Pulmonary artery endothelial cell (primary cell): Measurements from ENCODE around the gene SLC2A11. TPM values are rescaled to one million over a fixed set of nuclear protein-coding genes. Genes with fewer than 3 reads are reported as not detected.
"Not testable (repeated sequence)": the region's sequence is repeated elsewhere in the genome, so short reads cannot be mapped to it uniquely, and the experiment has no call there.

ENCODE experiments used
- DNase-seq: peaks from one replicate; pipeline ENCODE4 v3.0.0-alpha.2; 2011; ENCODE audit warnings: low read depth, low spot score
- total RNA-seq: library from RNA; depleted of rRNA; stranded (reverse); fragments of >200 nt; gene quantifications from 2 replicates; pipeline ENCODE4 v1.2.3, GENCODE V29; 2014

Gene SLC2A11
- total RNA-seq, 1 donor from 2014 or later: 8.0 TPM

- no peak for DNase-seq
These were observed 31.1 kb downstream of the SLC2A11 start for GRCh38 chr22:23888615-23889401.

GRCh38 chr22:23889620-23890019, 31.9 kb downstream of the SLC2A11 start:
- no peak for DNase-seq

GRCh38 chr22:23891726-23892125, 34.1 kb downstream of the SLC2A11 start:
- no peak for DNase-seq

- DNase-seq: no peak
These were observed 34.5 kb downstream of the SLC2A11 start for GRCh38 chr22:23892130-23892529.

GRCh38 chr22:23892706-23893105, 35.0 kb downstream of the SLC2A11 start:
- no peak for DNase-seq

GRCh38 chr22:23893121-23893944, 35.7 kb downstream of the SLC2A11 start:
- DNase-seq: no peak

GRCh38 chr22:23893945-23894709, 36.5 kb downstream of the SLC2A11 start, which contains the start of gene MIF:
TSS of gene MIF (plus strand) at chr22:23894383. CDS start at chr22:23894475, 92 bp downstream.
- peak; percentile 71 for DNase-seq

- DNase-seq: no peak
These were observed 37.3 kb downstream of the SLC2A11 start for GRCh38 chr22:23894710-23895598.

- DNase-seq: no peak
These were observed 38.0 kb downstream of the SLC2A11 start for GRCh38 chr22:23895599-23896144.

- no peak for DNase-seq
These were observed 38.5 kb downstream of the SLC2A11 start for GRCh38 chr22:23896166-23896522.

GRCh38 chr22:23896523-23897186, 39.0 kb downstream of the SLC2A11 start:
- DNase-seq: no peak

GRCh38 chr22:23897320-23897719, 39.6 kb downstream of the SLC2A11 start:
- DNase-seq: no peak

- DNase-seq: no peak
These were observed 40.6 kb downstream of the SLC2A11 start for GRCh38 chr22:23898006-23898974.

GRCh38 chr22:23899042-23899745, 41.5 kb downstream of the SLC2A11 start:
- no peak for DNase-seq

GRCh38 chr22:23900227-23900626, 42.6 kb downstream of the SLC2A11 start:
- not testable (repeated sequence) for DNase-seq

- DNase-seq: no peak
These were observed 43.9 kb downstream of the SLC2A11 start for GRCh38 chr22:23901600-23901999.

GRCh38 chr22:23903328-23903971, 45.8 kb downstream of the SLC2A11 start:
- no peak for DNase-seq
